Right hindlimb (tissue), 1 donor: ENCODE measurements around the gene CEND1.

Experiments
- DNase-seq: peaks from one replicate; pipeline ENCODE4 v3.0.0-alpha.2; 2018

Gene CEND1

DNA sequence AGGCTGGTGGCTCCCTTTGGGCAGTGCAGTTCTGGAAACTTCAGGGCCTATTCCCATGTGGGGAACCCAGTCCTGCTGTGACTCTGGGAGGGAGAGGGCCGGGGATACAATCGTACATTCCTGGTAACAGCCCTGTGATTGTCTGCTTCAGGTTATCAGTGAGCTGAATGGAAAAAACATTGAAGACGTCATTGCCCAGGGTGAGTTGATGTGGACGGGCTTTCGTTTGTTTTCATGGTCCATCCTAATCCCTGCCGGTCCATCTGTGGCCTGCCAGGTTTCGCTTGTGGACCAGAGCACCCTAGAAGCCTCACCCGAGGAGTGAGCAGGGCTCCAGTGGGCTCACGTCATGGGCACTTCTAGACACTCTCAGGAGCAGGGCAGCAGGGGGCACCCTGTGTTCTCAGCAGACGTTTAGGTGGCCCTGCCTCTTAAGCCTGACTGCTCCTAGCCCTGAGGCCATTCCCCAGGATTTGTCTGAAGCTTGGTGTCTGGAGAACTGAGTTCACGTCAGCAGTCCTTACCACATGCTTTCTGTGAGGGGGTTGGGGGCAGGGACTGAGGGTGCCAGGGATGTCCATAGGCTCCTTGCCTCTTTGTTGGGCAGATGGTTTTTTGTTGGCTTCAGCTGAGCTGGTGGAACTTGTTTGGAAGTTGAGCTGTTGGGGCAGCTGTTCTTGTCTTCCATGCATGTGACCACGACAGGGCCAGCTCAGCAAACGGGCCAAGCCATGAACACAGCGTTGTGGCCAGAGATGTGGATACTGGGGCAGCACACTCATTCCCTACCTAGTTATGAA is 21.8 kb upstream of the CEND1 start:
- no peak for DNase-seq

DNA sequence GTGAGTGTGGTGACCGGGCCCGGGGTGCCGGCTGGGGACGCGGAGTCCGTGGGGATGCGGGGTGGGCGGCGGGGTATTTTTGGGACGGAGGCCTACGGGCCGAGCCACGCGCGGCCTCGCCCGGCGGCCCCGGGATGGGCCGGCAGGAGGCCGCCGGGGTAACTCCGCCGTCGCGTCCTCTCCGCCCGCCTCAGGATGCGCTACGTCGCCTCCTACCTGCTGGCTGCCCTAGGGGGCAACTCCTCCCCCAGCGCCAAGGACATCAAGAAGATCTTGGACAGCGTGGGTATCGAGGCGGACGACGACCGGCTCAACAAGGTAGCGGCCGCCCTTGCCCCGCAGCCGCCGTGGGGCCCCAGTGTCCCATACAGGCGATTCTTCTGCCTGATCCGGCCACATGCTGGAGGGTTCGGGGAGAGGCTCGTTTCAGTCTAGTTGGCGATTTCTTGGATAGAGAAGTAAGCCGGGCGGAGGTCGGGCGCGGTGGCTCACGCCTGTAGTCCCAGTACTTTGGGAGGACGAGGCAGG is 20.2 kb upstream of the CEND1 start:
- DNase-seq, result no peak

DNA sequence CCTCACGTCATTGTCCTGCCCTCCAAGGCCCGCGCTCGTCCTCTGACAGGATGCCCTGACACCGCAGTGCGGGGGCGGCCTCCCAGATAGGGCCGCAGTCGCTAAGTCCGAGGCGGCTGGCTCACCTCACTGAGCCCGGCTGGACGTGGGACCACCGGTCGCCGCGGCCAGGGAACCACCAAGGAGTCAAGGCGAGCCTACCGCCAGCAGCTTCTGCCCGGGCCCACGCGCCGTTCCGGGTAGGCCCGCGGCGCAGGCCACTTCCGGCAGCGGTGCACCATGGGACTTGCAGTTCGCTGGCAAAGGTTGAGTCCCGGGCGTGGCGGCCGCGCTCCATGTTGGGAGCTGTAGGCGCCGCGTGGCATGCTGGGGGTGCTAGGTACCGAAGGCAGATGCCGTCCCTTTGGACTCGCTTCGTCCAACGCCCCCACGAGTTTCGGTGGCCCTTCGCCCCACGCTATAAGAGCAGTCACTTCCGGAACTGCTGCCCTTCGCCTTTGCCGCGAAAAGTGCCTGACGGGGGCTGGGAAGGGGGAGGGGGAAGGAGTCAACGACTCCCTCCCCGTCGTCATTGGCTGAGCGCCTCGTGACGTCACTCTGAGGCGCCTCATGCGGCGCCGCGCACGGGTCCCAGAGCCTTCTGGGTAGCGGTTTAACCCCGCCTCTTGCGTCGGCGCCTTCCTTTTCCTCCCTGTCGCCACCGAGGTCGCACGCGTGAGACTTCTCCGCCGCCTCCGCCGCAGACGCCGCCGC is 19.6 kb upstream of the CEND1 start, which contains the start of gene RPLP2:
RPLP2 (plus strand) TSS at position 681 of the 753 bp plus-strand sequence. CDS start 268 bp downstream, outside the sequence.
- DNase-seq, result peak; percentile 98

DNA sequence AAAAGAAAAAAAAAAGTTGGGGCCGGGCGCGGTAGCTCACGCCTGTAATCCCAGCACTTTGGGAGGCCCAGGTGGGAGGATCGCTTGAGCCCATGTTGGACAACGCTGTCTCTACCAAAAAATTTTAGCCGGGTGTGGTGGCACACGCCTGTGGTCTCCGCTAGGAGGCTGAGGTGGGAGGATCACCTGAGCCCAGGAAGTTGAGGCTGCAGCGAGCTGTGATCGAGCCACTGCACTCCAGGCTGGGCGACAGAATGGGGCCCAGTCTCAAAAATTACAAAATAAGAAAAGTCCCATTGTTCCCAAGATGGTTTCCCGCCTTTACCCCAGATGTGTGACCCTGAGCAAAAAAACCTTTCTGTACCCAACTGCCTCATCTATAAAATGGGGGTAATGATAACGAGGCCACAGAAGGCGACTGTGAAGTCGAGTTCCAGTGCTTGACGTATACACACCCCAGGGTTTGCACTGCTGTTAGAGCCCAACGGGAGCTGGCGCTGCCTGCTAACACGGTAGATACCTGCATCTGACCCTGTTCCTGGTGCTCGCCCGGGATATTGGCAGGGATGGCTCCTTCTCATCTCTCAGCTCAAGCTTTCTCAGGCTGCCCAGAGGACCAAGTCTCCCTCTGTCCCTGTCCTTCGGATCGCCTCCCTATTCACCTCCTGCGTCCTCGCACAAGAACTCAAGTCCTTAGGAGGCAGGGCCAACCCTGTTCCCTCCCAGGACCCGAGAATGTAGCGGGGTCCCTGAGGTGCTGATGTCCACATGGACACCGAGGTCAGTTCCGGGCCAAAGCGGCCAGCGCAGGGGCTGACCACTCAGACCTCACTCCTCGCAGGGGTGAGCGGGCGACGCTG is 18.8 kb upstream of the CEND1 start:
- no peak for DNase-seq

DNA sequence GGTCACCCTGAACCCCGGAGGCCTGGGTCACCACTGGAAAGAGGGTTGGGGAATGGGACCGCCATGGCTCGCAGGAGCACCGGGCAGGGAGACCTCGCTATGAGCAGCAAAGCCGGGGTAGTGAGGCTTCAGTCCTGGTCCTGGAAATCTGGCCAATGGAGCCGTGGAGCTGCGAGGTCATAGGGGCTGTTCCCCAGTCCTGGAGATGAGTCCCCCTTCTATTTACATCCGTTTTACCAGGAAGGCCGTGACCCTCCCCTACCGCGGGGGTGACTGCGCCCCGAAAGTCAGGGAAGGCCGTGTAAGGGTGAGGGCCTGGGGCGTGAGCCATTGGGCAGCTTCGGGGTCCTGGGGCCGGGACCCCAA is 14.7 kb upstream of the CEND1 start:
- DNase-seq, result no peak

DNA sequence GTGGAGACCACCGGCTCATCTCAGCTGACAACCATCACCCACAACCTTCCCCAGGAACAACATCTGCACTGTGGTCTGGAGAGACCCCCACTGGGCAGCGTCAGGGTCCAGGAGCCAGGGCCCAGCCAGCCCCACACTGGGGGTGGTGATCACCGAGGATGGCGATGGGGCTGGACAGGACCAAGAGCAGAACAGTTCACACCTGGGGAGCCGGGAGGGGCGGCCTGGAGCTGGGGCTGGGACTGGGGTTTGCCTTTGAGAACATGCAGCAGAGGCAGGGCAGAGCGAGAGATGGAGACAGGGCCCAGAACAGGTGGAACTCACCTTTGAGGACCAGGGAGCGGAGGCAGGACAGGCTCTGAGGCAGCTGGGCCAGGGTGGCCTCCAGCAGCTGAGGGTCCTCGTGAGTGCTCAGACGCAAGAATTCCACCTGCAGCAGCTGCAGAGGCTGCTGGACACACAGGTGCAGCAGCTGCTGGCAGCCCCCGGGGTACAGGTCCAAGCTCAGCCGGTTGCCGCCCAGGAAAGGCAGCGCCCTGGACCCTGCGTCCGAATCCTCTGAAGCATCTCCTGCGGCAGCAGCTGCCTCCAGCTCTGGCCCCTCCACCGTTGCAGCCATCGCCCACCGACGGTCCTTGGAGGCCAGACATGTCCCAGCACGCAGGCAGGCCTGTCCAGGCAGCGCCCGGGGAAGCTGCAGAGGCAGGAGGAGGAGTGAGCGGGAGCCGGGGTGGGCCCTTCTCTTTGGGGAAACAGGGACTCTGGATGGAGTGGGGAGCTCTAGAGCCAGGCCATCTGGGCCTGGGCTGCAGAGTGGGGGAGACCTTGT is 14.1 kb upstream of the CEND1 start:
- no peak for DNase-seq

DNA sequence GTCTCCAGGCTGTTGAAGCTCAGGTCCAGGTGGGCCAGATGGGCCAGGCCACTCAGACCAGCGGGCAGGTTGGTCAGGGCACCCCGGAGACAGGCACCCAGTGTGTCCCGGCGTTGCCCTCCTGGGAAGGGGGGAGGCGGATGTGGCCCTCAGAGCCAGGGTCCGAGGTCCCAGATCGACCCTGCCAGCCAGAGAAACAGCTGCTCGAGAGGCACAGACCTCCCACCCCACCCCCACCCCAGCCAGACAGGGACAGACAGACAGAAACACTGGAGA is 13.5 kb upstream of the CEND1 start:
- no peak for DNase-seq

- no peak for DNase-seq
These were observed 13.0 kb upstream of the CEND1 start for GRCh38 chr11:802693-803466.

DNA sequence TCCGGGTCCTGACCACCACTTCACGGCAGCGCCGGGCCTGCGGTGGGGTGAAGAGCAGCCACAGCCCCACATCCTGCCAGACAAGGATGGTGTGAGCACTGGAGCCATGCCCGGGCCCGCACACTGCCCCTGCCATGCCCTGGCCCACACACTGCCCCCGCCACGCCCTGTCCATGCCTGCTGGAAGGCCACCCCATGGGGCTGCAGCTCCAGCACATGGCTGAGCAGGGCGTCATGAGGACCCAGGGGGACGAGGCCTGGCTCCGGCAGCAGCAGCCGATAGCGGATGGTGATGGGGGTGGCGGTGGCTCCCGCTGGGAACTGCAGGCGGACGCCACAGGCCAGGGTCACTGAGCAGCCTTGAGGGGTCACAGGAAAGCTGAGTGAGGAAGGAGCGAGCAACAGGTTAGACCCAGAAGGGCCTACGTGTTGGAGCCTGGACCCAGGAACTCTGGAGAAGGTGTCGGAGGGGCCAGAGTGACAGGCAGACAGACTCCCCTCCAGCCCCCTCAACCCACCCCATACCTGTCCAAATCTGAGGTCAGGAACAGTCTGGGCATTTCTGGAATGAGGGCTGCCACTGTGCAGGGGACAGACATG is 12.2 kb upstream of the CEND1 start:
- no peak for DNase-seq

GRCh38 chr11:801097-801780 is 11.3 kb upstream of the CEND1 start:
- DNase-seq, result no peak

GRCh38 chr11:800473-800872 is 10.6 kb upstream of the CEND1 start:
- no peak for DNase-seq

GRCh38 chr11:799641-800316 is 9.9 kb upstream of the CEND1 start:
- no peak for DNase-seq

GRCh38 chr11:798093-798713 is 8.3 kb upstream of the CEND1 start, which contains the start of gene SLC25A22:
Gene SLC25A22 (minus strand): TSS chr11:798281. CDS start chr11:795006, 3,275 bp downstream.
- DNase-seq, result peak; percentile 87

DNA sequence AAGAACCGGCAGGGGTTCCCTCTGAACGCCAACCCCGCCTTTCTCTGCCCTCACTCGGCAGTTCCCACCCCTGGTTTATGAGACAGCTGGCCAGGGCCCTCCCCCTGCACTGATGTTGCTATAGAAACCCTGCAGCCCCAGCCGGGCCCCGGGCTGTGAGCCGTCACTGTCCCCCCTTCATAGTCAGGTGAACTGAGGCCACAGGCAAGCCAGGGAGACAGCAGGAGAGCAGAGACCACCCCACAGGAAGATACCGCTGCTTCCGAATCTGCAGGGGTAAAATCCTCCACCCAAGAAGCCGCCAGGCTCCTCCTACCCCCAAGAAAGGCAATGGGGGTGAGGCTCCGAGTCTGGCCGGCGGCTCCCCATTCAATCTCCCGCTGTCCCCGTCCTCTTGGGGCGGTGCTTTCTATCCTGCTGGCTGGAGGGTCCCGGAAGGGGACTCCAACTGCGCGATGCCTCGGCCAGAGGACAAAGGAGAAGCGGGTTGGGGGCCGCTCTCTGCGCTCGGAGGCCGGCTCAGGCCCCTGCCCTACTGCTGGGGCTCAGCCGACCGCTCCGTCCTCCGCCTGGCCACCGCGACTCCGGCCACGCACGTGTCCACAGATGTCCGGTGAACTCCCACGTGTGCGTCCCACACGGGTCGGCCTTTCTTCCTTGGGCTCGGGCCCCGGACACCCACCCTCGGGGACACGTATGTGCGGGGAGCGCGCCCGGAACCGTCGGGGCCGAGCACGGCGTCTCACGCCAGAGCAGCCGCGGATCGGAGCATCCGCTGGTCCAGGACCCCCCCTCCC is 7.6 kb upstream of the CEND1 start:
- peak; percentile 94 for DNase-seq

GRCh38 chr11:796565-797295 is 6.8 kb upstream of the CEND1 start:
- DNase-seq, result peak; percentile 59

DNA sequence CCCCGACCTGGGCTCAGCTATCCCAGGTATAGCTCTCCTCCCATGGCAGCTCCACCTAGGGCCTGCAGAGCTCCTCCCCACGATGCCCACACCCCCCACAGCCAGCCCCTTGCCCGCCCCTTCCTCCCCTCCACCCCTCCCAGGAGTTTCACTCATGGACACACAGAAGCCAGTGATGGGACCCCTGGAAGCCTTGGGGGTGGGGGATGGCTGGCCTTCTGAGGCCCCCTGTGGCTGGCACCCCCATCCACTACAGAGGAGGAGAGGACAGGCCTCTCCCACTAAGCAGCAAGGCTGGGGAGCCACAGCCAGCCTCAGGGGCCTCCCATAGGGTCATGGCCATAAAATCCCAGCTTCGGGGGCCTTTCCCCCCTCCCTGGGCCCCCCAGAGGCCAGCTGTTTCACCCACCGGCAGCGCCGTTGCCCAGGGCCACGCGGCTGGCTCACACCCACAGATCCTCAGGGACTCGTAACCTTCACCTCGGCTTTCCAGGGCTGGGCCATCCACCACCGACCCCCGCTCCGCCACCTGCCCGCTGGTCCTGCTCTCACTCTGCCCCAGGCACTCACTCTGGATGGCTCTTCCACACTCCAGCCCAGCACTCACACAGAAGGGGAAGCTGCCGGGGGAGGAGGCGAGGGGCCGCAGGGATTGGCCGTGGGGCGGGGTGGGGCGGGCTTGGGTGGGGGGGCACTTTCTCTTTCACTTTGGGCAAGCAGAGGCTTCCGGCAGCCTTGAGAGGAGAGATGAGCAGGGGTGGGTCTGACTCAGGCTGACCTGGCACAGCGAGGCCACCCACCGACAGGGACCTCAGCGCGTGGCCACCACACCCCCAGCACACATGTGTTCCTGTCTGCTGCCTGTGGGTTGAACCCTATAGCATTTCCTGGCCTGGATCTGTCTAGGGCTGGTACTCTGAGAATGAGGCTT is 6.0 kb upstream of the CEND1 start:
- DNase-seq, result peak; percentile 89
